Stimulated activated CD4-positive, alpha-beta T cell treated with anti-CD3 and anti-CD28 coated beads, Interleukin-15, amount 100 ng/mL, for 48 hours (primary cell): ENCODE measurements around the gene INPP5A.

Experiments
- DNase-seq, 2 donors: peaks; one replicate each; pipeline ENCODE4 v3.0.0-alpha.2; 2020; ENCODE audit warnings: low read depth in 2 of 2

Gene INPP5A

DNA sequence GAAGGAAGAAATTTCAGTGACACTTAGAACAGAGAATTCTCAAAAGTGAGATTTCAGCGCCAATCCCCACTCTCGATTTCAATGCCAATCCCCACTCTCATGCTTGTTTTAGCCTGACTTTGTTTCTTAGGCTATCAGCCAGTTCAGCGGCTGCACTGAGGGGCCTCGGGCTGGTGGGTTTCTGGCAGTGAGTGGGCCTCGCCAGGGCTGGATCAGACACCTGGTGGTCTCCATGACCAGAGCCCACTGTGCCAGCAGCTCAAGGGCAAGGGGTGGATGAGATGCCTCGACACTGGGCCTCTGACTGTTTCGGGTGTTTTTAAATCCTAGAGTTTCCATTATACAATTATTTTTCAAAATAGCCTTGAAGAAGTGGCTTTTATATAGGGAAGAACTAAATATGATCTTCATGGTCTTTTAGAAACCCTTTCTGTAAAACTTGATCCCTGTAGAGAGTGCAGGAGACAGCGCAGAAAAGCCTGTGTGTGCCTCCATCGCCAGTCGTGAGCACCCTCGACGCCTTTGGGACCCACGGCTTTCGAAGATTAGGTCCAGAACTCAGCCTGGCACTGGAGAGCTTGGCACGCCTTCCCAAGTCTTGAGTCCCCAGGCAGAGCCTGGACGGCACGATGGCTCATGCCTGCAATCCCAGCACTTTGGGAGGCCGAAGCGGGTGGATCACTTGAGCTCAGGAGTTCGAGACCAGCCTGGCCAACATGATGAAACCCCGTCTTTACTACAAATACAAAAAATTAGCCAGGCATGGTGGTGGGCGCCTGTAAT lies 76.2 kb downstream of the INPP5A start:
- no peak for DNase-seq

DNA sequence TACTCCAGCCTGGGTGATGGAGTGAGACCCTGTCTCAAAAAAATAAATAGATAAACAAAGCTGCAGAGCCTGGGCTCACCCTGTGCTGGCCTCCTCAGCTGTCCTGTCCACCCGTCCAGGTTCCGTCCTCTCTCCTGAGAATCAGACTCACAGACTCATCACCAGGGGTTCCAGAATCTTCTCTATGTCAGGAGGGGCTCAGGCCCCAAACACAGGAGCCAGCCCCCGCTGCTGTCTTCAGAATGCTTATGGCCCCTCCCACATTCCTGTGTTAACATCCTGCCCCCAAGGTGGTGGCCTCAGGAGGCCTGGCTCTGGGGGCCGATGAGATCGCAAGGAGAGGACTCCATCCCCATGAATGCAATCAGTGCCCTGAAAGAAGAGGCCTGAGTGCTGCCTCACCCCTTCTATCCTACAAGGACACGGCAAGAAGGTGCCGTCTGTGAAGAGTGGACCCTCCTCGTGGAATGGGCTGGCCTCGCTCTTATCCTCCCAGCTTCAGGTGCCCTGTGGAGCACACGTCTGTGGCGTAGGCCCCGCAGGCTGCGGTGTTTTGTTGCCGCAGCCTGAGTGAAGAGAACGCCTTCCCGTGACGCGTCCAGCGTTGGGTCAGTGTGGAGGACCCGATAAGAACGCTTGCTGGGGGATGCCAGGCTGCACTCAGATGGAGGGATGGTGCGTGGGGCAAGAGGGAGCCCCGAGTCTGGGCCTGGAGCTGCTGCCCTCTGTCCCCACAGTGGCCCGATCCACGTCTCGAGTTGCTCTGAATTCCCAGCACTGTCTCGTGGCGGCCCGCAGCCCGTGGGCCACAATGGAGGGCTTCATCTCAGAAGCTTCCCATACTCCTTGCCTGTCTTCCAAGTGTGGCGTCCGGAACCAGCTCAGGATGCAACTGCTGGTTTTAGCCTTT lies 77.1 kb downstream of the INPP5A start:
- no peak for DNase-seq

DNA sequence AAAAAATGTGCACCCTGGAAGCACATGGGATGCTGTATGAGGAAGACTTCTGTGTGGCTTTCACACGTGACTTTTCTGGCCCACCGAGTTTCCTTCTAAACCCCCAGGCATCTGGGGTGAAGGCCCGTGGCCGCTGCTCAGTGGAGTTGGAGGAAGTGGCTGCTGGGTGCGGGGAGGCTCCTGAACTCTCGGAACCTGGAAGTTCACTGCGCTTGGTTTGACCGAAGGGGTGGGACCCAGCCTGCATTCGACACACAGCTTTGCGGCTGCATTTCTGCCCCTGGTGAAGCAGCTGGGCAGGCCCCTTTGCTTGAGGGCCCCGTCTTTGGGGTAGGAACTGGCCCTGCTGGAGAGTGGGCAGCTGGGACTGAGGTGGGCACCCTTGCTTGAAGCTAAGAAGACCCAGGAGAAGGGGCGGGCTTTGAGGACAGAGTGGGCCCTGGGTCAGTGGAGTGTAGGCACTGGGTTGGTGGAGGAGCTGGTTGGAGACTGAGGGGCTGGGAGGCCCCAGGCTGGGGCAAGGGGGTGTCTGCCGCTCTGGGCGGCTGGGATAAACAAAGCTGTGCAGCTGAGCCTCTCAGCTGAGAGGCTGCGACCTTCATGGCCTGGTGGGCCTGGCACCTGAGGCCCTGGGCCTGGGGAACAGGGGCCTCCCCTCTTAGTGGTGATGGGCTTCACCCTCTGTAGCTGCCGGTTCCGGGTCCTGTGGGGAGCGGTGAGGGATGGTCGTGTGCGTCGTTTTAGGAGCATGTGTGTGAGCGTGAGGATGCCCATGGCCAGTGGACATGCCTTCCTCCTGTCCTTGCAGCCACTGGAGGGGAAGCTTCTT lies 78.0 kb downstream of the INPP5A start:
- no peak for DNase-seq

DNA sequence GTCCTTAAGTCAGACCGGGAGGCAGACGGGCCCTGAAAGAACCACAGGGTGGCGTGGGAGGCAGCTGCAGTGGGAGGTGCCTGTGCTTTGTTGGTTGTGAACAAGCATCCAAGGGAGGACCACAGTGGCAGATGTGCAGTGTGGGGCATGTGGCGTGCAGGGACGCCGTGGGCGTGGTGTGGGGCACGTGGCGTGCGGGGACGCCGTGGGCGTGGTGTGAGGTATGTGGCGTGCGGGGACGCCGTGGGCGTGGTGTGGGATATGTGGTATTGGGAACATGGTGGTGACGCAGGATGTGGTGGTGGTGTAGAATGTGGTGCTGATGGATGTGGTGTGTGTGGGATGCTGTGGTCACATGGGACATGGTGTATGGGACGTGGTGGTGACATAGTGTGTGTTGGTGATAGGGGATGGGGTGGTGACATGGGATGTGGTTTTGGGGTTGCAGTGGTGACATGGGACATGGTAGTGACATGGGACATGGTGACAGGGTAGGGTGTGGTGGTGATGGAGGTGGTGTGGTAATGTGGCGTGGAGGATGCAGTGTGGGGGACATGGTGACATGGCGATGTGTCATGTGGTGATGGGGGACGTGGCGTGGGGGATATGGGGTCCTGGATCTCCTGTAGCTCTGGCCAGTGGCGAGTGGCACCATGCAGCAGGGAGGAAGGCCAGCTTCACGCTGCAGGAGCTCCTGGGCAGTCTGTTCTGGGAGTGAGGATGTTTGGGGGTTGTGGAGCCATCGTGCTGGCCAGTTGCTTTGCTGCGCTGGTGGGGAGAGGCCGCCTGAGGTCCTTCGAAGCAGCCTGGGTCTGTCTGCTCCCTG lies 78.8 kb downstream of the INPP5A start:
- peak; percentile 36 to 64 for DNase-seq

DNA sequence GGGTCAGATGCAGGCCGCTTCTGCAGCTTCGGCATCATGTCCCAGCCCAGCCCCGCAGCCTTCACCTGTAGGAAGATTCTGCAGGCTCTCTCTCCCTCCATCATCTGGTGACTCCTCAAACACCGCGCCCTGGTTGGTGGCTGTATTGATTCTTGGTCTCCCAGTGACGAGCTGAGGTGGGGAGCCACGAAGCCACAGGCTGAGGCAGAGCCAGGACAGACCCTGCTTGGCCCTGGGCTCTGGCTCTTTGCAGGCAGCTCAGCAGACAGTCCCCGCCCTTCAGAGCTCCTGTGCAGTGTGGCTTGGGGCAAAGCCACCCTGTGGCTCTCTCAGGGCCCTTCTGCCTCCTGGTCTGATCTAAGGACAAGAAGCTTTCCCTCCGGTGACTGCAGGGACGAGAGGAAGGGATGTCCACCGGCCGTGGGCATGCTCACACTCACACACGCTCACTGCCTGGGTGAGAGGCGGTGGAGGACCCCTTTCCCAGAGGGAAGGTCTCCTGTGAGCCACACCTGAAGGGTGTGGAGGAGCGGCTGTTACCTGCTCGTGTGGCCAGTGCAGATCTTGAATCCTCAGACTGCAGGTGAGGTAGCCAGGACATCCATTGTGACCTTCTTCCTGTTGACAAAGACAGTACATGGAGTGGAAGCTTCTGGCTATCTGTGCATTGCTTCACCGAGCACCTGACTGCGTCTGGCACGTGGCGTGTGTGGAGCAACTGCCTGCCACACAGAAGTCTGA lies 79.6 kb downstream of the INPP5A start:
- no peak for DNase-seq

DNA sequence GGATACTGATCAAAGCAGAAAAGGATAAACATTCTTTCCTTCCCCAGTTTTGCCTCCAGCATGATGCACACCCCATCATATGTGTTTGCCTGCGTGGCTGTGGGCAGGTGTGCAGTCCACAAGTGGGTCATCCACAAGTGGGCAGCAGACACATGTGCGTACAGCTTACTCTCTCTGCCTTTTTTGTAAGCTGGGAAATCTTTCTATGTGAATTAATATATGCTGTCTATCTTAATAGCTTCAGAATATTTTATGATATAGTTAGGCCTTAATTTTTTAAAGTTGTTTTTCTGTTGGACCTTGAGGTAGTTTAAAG lies 80.1 kb downstream of the INPP5A start:
- no peak for DNase-seq

DNA sequence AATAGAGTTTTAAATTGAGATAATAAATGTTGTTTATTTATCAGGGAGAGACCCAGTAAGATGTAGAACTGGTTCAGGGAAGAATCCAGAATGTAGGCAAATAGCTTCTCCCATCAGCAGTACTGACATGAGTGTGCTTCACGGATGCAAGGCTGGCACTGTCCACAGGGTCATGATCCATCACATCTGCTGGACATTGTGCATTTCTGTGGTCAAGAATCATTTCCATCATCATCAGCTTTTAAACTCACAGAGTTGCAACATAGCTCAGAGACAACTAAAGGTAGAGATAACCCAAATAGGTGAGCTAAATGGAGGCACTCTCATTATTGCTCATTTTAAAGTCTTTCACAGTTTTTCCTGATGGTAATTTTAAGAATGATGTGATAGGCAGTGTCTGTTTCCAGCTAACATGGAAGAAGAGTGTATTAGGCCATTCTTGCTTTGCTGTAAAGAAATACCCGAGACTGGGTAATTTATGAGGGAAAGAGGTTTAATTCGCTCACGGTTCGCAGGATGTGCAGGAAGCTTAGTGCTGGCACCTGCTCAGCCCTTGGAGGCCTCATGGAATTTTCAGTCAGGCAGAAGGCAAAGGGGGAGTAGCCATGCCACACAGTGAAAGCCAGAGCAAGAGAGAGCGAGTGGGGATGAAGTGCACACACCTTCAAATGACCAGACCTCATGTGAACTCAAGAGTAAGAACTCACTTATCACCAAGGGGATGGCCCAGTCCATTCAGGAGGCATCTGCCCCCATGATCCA lies 80.8 kb downstream of the INPP5A start:
- no peak for DNase-seq

DNA sequence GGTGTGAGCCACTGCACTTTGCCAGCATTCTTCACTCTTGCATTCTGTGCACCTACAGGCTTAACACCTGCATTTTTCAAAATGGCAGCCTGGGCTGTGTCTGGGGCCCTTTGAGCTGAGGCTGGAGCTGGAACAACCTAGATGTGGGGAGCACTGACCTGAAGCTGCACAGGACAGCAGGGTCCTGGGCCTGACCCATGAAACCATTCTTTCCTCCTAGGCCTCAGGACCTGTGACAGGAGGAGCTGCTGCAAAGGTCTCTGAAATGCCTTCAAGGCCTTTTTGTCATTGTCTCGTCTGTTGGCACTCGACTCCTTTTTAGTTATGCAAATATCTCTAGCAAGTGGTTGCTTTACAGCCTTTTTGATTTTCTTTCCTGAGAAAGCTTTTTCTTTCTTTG lies 82.3 kb downstream of the INPP5A start:
- no peak for DNase-seq

DNA sequence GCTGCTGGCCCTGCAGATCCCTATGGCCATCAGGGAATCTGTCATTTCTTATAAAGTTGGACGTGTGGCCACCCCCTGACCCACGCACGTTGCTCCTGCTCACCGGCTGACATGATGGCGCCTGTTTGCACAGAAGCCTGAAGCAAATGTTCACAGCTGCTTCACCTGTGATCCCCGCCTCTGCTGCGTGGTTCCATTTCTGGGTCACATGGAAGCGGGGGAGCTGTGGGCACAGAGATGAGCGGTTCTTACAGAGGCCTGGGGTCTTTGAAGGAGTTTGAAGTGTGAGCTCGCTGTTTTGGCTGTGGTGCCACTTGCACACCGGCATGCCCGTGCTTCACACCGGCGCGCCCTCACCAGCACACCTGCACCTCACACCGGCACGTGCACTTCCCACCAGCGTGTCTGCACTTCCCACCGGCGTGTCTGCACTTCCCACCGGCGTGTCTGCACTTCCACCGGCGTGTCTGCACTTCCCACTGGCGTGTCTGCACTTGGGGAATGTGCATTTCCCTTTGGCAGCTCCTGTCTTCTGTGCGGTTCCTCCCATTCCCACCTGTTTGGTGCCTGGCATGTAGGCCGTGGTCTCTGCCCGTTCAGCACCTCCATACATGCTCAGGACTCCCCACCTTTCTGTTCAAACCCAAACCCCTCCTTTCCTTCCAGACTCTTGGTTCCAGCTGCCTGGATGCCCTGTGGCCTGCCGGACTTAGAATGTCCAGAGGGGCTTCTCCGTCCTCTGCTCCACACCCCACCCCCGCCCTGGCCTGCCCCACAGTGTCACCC lies 86.7 kb downstream of the INPP5A start:
- DNase-seq = no peak

DNA sequence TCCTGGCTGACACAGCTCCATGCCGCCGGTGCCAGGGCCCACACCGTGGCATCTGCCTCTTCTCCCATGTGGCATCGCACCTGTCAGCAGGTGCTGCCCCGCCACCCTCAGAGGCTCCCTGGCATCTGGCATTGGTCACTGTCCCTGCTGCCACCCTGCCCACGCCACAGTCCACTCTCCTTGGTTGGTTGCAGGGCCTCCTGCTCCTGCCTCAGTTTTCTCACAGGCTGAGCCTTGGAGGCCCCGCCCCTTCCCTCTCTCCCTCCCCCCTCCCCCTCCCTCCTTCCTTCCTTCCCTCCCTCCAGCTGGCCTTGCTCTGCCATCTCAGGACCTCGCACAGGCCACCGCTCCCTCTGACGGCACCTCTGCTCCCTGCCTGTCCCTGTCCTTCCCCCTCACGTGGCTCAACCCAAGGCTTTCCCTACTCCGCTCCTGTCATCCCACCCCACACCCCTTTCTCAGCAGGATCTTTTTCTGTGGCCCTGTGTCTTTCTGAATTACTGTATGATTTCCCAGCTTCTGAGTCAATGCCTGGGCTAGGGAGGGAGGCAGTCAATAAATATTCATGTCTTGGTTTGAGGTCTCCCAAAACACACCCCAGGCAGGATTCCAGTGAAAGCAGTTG lies 87.4 kb downstream of the INPP5A start:
- no peak for DNase-seq

DNA sequence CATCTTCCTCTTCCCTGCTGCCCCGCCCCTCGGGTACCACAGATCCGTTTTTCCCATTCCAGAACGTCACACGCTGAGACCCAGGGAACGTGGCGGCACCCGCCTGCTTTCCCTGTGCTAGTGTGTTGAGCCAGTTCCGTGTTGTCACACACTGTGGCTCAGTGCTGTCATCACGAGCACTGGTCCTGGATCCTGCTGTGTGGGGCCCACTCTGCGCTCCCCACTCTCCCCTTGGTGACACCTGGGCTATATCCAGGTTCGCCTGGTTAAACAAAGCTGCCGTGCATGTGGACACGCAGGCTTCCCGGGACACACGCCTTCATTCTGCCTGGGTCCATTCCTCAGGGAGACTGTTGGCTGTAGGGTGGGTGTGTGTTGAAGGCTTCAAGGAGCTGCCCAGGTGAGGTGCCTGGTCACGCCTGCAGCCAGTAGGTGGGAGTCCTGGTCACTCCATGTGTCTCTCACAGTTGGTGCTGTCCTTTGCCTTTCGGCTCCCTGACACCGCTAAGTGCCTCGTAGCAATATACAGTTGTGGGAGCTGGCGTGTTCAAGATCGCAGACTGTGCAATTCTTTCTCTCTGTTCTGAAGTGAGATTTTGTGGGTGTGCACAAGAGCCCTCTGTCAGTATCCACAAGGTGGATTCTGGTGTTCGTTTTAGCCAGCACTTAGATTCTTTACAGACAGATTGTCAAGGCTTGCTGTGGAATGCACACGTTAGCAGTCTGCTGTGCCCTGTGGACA lies 88.6 kb downstream of the INPP5A start:
- DNase-seq = no peak

DNA sequence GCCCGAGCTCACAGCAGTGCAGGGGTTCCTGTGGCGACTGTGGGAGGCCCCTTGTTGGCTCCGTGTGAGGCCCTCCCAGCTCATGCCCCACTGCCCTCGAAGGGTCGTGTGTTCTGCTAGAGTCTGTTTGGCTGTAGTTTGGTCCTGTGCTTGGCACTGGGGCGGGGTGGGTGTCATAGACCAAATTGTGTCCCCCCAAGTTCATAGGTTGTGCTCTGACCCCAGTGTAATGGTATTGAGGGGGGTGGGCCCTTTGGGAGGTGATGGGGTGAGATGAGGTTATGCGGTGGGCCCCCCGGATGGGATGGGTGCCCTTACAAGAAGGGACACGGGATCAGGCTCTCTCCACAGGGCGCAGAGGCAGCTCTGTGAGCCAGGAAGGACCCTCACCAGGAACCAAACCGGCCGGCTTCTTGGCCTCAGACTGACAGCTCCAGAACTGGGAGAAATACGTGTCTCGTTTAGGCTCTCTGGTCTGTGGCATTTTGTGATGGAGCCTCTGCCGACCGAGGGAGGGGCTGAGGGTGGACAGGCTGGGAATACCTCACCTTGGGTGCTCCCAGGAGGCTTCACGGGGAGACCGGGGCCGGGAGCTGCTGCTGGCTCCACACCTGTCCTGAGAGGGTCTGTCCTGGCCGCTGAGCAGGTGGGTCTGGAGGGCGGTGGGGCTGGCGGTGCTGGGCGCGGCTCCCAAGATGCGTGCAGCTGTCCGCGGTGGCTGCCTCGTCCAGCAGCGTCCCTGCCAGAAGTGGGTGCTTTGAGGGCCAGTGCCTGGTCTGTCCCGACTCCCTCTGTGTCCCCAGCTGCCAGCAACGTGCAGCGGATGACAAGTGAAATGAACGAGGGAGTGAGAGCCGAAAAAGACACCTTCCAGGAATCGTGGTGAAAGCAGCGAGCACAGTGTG lies 89.4 kb downstream of the INPP5A start:
- no peak for DNase-seq

DNA sequence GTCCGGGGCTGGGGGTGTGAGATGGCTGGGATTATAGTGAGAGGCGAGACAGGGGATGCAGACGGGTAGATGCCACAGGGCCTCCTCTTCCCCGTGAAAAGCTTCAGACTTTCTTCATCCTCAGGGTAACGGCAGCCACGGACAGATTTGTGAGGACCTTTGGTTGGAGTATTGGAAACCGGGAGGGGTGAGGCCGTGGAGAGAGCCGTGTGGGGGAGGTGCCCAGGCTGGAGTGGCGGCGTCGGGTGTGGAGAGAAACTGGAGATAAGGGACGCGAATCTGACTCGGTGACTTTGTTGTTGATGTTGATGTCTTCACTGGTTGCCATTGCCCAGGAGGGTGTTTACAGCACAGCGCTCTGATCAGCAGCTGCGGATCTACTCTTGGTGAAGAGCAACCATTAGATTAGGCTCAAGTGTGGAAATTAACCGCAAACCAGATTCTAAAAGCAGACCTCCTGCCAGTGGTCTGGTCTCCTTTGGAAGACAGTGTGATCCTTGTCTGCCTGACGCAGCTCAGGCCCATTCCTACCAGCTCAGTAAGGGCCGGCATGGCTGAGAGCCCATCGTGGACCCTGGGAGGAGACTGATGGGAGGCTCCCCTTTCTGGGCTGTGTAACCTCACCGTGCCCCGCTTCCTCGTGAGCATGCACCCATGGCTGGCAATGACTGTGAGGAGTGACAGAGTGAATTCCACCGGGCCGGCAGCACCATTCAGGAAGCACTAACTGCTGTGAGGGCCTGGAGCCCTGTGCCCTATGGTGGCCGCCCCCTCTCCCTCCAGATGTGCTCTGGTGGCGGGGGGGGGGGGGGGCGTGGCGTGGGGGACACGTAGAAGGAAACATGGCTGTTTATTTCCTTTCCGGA lies 90.3 kb downstream of the INPP5A start:
- no peak for DNase-seq

DNA sequence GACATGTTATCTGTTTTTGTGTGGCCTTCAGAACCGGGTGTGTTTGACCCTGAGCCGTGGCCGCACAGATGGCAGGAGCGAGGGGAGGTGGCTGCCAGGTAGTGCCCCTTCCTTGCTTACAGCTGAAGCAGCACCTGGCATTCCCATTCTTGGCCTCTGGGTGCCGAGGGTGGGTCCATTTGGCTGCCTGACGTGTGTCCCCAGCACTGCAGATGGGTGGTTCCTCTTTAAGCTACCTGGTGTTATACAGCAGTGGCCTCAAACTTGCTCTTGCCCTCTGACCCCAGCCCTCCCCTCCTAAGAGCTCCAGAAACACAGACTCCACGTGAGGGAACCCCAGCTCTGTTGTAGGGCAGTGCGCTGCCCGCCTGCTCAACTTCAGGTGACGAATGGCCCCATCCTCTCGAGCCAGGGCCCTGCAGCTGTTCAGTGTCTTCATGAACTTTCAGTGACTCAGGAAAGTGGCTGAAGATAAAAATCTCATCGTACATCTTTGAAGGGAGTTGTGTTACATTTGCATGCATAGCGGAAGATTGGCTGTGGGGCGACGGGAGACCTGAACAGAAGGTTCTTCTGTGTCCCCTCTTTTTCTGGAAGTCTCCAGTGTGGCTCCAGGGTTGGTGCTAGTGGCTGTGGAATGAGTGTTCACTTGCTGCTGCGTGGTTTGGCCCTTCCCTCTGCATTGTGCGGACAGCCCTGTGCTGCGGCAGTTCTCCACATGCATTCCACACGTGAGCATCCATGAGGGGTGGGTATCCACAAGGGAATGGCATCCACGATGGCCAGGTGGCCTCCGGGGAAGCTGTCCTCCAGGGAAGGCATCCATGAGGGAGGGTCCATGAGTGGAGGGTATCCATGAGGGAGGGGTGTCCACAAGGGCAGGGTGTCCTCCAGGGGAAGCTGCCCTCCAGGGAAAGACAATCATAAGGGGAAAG lies 91.6 kb downstream of the INPP5A start:
- no peak for DNase-seq

DNA sequence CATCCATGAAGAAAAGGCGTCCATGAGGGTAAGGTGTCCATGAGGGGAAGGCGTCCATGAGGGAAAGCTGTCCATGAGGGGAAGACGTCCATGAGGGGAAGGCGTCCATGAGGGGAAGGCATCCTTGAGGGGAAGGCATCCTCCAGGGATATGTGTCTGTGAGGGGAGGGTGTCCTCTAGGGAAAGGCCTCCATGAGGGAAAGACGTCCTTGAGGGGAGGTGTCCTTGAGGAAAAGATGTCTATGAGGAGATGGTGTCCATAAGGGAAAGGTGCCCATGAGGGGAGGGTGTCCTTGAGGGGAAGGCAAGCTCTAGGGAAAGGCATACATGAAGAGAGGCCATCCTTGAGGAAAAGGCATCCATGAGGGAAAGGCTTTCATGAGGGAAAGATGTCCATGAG lies 92.6 kb downstream of the INPP5A start:
- no peak for DNase-seq
